Activated gamma-delta T cell (primary cell): ENCODE results near the gene VN1R4.
A peak's percentile ranks its signal among the peaks of the same experiment; 100 is the strongest.
"Not testable (repeated sequence)": the region's sequence is repeated elsewhere in the genome, so short reads cannot be mapped to it uniquely, and the experiment has no call there.

Source experiments
- DNase-seq: peaks from one replicate; lab custom pipeline; 2025; lab: John Stamatoyannopoulos, UW
- total RNA-seq, 2 donors: gene quantifications; one replicate each; lab custom pipeline; 2026; lab: John Stamatoyannopoulos, UW

Gene VN1R4, protein sequence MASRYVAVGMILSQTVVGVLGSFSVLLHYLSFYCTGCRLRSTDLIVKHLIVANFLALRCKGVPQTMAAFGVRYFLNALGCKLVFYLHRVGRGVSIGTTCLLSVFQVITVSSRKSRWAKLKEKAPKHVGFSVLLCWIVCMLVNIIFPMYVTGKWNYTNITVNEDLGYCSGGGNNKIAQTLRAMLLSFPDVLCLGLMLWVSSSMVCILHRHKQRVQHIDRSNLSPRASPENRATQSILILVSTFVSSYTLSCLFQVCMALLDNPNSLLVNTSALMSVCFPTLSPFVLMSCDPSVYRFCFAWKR
- total RNA-seq = 0 reads per million in 2 donors

DNA sequence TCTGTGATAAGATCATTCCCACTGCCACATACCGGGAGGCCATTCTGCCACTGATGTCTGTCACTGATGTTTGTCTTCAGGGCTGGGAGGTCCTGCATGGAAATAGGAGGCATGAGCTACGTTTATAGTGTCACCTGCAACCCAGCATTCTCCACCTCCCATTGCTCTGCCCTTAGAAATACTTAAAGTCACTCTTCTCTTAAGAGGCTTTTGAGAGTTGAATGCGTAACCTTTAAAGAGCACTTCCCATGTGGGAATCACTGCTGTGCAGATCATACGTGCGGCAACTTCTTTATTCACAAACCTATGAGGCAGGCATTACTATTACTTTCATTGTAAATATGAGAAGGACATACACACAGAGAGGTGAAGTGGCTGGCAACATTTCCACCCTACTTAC, at the start of gene VN1R4:
Gene VN1R4, minus strand, starts transcription at position 101 of the 400 bp plus-strand sequence. Its CDS starts 58 bp downstream, at position 43.
- not testable (repeated sequence) for DNase-seq

DNA sequence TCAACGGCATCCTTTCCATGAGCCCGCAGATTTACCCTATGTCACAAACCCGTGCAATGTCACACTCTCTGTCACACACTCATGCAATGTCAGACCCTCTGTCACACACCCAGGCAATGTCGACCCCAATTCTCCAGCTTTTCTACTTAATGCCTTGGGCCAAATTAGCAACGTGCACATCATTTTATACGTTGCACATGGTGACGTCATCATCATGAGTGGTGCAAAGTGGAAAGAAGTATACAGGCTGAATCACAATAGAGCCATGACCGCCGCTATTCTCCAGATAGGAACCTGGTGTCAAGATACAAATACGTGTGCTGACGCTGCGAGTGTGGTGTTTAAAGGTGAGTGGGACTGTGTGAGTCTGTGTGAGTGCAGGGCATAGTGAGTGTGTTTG, 44.4 kb upstream of the VN1R4 start:
- DNase-seq = no peak

DNA sequence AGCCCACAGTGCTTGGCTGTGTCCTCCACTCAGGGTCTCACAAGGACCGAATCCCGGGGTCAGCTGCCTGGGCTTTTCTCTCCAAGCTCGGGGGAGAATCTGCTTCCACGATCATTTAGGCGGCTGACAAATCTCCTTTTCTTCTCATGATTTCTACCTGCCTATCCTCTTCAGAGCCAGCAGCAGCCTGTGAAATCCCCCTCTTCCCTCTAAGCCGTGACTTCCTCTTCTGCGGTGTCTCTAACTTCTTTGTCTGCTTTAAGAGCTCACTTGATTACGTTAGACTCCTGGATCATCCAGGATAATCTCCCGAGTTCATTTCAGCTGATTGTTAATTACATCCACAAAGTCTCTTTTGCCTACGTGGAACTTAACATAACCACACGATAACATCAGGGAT, 43.5 kb upstream of the VN1R4 start:
- DNase-seq = no peak

DNA sequence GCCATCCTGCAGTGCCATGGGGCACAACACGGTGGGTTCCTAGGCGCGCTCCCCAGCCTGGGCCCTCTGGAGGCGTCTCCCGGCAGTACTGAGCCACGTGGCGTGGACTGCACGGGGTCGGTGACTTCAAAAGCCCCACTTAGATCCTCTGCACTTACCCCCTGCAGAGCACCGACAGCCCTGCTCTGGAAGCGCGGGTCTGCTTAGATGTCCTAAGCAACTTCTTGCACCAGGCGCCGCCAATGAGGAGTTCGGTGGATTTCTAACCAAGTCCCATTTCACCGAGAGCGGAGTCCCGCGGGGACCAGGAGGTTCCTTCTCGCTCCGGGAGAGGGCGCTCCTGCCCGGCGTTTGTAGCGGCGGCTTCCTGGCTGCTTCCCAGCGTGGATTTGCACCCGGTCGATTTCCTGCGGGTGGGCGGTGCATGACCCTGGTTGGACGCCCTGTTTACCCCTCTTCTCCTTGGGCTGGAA, 40.9 kb upstream of the VN1R4 start:
- no peak for DNase-seq

DNA sequence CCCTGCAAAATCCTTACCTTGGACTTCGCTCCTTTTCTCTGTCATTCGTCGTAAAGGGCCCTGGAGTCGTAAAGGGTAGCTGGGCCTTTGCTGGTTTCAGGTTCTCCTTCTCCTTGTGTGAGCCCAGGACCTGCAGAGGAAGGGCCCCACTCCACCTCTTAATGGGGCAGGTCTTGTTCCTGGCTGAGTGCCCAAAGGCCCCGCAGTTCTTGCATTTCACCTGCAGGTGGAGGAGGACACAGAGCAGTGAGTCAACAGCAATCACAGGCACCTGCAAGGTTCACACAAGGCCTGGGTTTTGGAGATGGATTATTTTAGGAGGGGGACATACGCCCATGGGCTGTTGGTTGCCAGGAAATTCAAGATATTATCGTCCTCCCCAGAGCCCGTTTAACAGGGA, 33.8 kb upstream of the VN1R4 start:
- DNase-seq = not testable (repeated sequence)

DNA sequence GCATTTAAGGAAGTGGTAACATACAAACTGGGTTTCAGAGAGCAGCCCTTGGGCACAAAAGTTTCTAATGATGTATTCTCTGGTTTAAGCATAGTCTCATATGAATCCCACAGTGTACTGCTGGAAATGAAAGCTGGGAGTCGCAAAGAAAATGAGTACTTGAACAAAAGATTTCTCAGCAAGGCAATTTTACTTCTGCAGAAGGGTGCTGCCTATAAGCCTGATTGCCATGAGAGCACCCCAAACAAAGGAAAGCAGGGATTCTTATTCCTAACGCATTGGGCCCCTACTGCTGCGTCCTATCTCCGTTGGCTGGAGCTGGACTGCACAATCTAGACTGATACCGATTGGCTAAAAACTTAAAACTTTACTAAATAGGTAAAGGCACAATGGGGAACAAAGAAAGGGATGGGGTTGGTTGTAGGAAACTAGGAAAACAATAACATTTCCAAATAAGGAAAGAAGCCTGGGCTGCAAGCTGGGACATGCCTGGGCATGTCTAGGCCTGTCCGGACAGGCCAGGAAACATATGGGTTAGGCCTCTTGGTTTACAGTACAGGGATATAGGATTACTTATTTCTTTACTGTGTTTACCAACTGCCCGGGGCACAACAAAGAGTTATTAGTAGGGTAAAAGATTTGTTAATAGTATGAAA, 27.4 kb upstream of the VN1R4 start:
- no peak for DNase-seq

DNA sequence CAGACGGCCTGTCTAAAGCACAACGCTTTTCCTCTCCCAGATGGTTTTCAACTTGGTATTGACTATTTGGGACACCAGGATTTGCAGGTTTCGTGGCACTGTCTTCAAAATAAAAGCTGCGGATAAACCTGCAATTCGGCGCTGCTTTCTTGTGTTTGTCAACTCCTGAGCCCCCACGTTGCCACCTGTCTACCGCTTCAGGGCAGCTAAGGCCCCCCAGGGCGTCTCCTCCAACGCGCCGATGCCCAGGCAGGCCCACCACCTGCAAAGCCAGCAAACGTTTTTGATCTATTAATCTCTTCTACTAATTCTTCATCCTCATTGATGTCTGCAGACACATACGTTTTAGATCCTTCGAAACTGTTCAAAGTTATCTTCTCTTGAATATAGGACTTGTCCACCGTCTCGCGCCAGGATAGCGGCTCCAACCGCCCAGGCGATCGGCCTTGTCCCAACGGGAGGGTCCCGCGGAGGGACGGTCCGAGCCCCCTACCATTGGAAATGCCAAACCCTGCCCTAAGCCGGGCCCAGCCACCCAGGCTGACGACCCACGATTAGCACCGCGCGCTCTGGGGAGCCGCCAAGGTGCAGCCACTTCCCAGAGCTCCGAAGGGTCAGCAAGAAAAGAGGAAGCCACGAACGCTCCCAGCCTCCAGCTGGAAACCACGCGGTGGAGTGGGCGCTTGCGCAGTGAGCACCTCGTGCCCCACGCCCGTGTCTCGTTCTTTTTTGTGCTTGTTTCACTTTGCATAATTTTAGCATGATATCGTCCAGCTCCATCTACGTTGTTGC, 23.4 kb upstream of the VN1R4 start:
- no peak for DNase-seq

DNA sequence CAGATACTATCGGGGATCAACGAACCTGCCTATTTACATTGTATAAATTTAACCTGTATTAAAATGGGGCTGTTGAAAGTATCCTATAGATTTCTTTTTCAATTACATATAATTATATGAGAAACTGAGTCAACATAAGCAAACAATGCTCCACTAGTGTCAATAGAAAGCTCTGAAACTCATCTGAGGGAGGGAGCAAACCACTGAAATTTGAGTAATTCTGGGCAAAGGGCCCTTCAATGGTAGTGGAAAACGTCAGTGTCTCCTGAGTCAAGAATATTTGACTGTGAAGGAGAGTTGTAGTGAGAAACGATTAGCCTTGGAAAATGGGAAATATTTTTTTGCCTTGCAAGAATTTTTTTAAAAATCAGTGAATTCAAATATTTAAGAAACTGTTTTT, 17.6 kb upstream of the VN1R4 start:
- no peak for DNase-seq

DNA sequence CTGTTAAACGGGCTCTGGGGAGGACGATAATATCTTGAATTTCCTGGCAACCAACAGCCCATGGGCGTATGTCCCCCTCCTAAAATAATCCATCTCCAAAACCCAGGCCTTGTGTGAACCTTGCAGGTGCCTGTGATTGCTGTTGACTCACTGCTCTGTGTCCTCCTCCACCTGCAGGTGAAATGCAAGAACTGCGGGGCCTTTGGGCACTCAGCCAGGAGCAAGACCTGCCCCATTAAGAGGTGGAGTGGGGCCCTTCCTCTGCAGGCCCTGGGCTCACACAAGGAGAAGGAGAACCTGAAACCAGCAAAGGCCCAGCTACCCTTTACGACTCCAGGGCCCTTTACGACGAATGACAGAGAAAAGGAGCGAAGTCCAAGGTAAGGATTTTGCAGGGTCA, 14.4 kb upstream of the VN1R4 start:
- not testable (repeated sequence) for DNase-seq

DNA sequence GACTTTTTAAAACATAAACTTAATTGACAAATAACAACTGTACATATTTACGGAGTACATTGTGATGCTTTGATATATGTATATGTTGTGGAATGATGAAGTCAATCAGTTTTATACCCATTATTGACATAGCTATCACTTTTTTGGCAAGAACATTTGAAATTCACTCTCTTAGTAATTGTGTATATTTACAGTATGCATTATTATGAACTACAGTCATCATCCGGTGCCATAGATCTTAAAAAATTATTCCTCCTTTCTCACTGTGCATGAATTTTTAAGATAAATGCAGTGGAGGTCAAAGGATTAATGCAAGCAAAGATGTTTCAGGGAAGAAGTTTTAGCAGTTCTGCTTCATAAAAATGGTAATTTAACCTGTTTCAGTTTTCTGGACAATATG, 8.0 kb upstream of the VN1R4 start:
- no peak for DNase-seq

DNA sequence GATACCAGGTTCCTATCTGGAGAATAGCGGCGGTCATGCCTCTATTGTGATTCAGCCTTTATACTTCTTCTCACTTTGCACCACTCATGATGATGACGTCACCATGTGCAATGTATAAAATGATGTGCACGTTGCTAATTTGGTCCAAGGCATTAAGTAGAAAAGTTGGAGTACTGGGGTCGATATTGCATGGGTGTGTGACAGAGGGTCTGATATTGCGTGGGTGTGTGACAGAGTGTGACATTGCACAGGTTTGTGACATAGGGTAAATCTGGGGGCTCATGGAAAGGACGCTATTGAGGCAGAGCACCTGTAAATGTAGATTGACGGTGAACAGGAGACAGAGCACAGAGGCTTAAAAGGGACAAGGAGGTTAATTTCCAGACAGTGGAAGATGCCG, 4.5 kb upstream of the VN1R4 start:
- no peak for DNase-seq

DNA sequence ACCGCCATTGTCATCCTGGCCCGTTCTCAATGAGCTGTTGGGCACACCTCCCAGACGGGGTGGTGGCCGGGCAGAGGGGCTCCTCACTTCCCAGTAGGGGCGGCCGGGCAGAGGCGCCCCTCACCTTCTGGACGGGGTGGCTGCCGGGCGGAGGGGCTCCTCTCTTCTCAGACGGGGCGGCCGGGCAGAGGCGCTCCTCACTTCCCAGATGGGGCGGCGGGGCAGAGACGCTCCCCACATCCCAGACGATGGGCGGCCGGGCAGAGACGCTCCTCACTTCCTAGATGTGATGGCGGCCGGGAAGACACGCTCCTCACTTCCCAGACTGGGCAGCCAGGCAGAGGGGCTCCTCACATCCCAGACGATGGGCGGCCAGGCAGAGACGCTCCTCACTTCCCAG, 2.3 kb upstream of the VN1R4 start:
- not testable (repeated sequence) for DNase-seq

DNA sequence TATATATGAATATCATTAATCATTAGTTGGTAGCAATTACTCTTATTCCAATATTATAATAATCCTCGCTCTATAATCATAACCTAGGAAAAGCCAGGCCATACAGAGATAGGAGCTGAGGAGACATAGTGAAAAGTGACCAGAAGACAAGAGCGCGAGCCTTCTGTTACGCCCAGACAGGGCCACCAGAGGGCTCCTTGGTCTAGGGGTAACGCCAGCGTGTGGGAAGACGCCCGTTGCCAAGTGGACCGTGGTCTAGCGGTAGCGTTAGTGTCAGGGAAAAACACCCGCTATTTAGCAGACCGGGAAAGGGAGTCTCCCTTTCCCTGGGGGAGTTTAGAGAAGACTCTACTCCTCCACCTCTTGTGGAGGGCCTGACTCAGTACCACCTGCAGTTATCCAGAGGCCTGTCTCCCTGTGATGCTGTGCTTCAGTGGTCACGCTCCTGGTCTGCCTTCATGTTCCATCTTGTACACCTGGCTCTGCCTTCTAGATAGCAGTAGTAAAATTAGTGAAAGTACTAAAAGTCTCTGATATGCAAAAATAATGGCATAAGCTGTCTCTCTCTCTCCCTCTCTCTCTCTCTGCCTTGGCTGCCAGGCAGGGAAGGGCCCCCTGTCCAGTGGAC, 9.7 kb downstream of the VN1R4 start, which contains the start of gene VN1R2:
Gene VN1R2, plus strand, starts transcription at position 578 of the 628 bp plus-strand sequence. CDS start 84 bp downstream, outside the sequence.
- DNase-seq = not testable (repeated sequence)

DNA sequence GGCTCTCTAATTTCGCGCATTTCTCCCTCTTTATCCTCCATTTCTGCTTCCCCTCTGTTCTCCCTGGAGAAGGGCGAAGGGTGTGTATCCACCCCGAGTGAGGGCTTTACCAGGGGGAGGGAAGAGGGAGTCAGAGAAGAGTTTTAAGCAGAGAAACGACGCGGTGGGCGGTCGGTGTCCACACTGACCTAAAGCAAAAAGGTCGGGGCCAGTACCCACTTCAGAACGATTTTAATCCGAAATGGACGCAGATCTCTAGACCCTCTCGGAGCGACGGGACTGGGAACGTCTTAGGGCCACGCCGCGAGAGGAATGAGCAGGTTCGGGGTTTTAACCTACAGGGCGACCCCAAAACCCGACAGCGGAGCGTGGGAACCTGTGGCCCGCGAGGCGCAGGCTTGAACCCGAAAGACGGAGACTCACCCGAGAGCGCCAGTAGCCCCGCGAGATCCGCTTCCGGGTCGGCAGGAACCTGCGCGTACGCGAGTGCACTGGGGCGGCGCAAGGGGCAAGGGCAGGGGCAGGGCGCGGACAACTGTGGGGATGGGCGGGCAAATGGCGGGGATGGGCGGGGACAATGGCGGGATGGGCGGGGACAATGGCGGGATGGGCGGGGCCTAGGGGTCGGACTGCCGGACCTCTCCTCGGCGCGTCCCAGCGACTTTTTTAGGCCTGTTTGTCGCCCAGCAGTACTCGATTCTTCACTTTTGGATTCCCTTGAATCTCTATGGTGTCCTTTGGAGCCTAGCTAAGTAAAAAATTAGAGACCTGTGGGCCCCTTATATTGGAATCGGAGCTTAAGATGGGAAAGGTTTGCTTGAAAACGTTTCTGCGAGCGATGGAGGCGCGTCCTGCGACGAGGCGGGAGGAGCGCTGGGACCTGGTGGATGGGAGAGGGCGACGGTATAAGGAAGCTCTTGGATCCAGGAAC, 12.8 kb downstream of the VN1R4 start, which contains the start of gene ZNF677:
Gene ZNF677, minus strand, starts transcription at position 463 of the 931 bp plus-strand sequence. CDS start 3,323 bp downstream, outside the sequence.
- peak; percentile 45 for DNase-seq

DNA sequence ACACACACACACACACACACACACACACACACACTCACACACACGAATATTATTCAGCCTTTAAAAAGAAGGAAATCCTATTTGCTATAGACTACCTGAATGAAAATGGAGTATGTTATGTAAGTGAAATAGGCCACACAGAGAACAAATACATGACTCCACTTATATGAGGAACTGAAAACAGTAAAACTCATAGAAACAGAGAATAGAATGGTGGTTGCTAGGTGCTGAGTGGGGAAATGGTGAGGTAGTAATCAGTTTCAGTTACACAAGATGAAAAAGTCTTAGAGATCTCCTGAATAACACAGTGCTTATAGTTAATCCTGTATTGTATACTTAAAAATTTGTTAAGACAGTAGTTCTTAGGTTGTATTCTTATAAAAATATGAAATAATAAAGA, 21.0 kb downstream of the VN1R4 start:
- DNase-seq = no peak

DNA sequence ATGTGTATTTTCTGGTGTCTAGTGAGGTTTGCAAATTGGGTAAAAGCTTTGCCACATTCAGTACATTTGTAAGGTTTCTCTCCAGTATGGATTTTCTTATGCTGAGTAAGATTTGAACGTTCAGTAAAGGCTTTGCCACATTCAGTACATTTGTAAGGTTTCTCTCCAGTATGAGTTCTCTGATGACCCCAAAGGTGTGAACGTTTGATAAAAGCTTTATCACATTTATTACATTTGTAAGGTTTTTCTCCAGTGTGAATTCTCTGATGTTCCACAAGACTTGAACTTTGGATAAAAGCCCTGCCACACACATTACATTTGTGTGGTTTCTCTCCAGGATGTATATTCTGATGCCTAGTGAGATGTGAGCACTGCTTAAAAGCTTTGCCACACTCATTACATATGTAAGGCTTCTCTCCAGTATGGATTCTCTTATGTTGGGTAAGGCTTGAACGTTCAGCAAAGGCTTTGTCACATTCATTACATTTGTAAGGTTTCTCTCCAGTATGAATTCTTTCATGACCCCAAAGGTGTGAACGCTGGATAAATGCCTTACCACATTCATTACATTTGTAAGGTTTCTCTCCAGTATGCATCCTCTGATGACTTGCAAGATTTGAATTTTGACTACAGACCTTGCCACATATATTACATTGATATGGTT, 30.3 kb downstream of the VN1R4 start:
- DNase-seq = no peak

DNA sequence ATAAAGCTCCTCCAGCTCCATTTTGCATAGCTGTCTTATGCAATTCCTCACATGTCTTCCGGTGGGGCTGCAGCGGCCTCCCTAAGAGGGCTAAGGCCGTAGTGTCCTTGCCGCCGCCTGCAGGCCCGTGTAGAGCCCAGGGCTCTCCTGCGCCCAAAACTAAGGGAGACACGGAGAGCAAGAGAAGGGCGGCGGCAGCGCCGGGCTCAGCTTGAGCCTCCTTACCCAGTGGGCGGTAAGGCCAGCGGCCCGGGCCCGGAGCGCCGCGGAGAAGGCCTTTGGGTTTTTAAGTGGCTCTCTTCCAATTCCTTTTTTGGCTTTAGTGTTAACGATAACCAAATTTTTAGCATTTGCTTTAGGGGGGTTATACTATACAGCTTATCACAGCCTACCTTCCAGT, 42.9 kb downstream of the VN1R4 start:
- no peak for DNase-seq

DNA sequence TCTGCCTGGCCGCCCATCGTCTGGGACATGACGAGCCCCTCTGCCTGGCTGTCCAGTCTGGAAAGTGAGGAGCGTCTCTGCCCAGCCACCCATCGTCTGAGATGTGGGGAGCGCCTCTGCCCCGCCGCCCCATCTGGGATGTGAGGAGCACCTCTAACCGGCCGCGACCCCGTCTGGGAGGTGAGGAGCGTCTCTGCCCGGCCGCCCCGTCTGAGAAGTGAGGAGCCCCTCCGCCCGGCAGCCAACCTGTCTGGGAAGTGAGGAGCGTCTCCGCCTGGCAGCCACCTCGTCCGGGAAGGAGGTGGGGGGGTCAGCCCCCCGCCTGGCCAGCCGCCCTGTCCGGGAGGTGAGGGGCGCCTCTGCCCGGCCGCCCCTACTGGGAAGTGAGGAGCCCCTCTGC, 44.8 kb downstream of the VN1R4 start:
- not testable (repeated sequence) for DNase-seq
